ENCODE results near the gene TRANK1.

DNA sequence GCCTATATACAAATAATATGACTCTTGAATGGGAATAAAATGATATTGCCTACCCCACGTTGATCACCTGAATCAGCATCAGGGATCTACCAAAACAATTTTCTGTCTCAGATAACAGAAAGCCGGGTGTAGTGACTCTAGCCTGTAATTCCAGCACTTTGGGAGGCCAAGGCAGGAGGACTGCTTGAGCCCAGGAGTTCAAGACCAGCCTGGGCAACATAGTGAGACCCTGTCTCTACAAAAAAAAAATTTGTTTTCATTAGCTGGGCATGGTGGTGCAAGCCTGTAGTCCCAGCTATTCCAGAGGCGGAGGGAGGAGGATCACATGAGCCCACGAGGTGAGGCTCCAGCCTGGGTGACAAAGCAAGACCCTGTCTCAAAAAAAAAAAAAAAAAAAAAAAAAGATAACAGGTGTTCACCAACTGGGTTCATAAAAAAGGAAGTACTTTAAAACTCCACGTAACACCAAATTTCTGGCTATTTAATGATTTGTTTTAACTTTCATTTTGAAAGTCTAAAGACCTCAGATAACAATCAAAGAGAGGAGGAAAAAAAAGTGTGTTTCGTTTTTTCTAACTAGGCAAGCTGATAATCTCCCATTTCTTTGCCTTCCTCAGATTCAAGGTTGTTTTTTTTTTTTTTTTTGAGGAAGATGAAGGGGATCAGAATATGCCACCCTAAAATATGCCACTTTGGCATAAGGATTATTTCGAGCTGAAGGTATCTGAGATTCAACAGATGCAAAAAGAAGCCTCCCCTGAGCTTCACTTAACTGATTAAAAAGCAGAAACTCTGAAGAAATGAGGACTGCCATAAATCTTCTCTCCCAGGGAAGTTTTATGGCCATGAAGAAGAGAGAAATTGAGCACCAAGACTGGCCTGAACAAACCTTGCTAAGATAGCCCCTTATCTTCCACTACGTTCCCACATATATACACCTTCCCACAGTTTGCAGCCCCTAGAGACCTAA is 44.1 kb downstream of the TRANK1 start:
- no peak for TF ChIP-seq EZH2 (IDR thresholded peaks at IDR 0.05; ENCODE audit: low read length)
- TF ChIP-seq, protein P1, sequence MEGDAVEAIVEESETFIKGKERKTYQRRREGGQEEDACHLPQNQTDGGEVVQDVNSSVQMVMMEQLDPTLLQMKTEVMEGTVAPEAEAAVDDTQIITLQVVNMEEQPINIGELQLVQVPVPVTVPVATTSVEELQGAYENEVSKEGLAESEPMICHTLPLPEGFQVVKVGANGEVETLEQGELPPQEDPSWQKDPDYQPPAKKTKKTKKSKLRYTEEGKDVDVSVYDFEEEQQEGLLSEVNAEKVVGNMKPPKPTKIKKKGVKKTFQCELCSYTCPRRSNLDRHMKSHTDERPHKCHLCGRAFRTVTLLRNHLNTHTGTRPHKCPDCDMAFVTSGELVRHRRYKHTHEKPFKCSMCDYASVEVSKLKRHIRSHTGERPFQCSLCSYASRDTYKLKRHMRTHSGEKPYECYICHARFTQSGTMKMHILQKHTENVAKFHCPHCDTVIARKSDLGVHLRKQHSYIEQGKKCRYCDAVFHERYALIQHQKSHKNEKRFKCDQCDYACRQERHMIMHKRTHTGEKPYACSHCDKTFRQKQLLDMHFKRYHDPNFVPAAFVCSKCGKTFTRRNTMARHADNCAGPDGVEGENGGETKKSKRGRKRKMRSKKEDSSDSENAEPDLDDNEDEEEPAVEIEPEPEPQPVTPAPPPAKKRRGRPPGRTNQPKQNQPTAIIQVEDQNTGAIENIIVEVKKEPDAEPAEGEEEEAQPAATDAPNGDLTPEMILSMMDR (optimal IDR thresholded peaks at IDR 0.05 in 1 of 3, IDR thresholded peaks at IDR 0.05 in 1 of 3, conservative IDR thresholded peaks at IDR 0.05 in 1 of 3; ENCODE audit: extremely low read depth in 1 of 3, insufficient read depth in 2 of 3, low read length in 3 of 3), result no peak

Data from keratinocyte (primary cell).